ENCODE results near the gene SCN3A. TPM values are rescaled to one million over a fixed set of nuclear protein-coding genes. Genes with fewer than 3 reads are reported as not detected.

The SCN3A gene
- total RNA-seq, 1 donor from 2014 or later: not detected

- TF ChIP-seq, protein P1, sequence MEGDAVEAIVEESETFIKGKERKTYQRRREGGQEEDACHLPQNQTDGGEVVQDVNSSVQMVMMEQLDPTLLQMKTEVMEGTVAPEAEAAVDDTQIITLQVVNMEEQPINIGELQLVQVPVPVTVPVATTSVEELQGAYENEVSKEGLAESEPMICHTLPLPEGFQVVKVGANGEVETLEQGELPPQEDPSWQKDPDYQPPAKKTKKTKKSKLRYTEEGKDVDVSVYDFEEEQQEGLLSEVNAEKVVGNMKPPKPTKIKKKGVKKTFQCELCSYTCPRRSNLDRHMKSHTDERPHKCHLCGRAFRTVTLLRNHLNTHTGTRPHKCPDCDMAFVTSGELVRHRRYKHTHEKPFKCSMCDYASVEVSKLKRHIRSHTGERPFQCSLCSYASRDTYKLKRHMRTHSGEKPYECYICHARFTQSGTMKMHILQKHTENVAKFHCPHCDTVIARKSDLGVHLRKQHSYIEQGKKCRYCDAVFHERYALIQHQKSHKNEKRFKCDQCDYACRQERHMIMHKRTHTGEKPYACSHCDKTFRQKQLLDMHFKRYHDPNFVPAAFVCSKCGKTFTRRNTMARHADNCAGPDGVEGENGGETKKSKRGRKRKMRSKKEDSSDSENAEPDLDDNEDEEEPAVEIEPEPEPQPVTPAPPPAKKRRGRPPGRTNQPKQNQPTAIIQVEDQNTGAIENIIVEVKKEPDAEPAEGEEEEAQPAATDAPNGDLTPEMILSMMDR (IDR thresholded peaks at IDR 0.05): no peak
- no peaks in the 10 kb centered on the region for H3K9me3 Mint-ChIP-seq (ENCODE audit: unreplicated experiment)
- no peak overlapping the region for H3K4me3 Mint-ChIP-seq (ENCODE audit: unreplicated experiment)
- DNase-seq (ENCODE audit: extremely low spot score, unreplicated experiment): no peak
- no peaks in the 10 kb centered on the region for H3K4me1 Mint-ChIP-seq (ENCODE audit: unreplicated experiment)
- peaks cover 13% of the 10 kb centered on the region for H3K27me3 Mint-ChIP-seq (ENCODE audit: unreplicated experiment)
- no peaks in the 10 kb centered on the region for H3K36me3 Mint-ChIP-seq (ENCODE audit: unreplicated experiment)
- H3K27ac Mint-ChIP-seq (ENCODE audit: unreplicated experiment): no peak overlapping the region
Measured at GRCh38 chr2:165144315-165144714, 59.5 kb downstream of the SCN3A start.

DNA sequence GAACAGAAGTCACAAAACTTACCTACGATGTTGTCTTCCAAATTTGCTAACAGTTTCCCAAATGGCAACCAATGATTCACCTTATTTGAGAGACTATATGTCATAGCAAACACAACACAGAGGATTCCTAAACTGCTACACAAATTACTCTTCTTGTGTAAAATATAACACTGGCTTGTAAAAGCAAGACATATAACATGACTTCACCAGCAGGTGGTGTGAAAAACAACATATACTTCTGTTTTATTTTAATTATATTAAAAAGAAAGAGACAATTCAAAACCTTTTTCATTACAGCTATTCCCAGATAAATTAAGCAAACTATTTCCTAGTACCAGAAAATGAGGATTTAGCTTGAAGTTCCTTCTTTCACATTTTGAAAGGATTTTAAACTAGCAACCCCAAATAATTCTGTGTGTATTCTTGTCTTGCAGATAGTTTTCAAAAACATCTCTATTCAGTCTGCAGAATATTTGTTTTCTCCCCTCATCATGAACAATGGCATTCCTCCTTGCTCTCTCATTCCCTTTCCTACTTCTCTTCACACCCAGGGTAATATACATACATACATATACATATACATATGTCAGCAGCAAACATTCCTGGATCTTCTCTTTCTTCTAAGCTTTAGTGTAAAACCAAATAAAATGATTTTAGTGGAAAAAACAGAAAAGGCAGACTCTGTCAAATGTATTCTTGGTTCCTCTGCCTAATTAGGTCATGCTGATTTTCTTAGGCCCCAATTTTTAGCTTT lies 62.1 kb downstream of the SCN3A start:
- Mint-ChIP-seq H3K27me3 (ENCODE audit: unreplicated experiment) (peaks cover 14% of the 10 kb centered on the region), H3K4me1 (ENCODE audit: unreplicated experiment) (no peaks in the 10 kb centered on the region), H3K27ac (ENCODE audit: unreplicated experiment) (no peak overlapping the region), H3K4me3 (ENCODE audit: unreplicated experiment) (no peak overlapping the region), H3K36me3 (ENCODE audit: unreplicated experiment) (no peaks in the 10 kb centered on the region), H3K9me3 (ENCODE audit: unreplicated experiment) (no peaks in the 10 kb centered on the region)
- TF ChIP-seq, protein P1 (IDR thresholded peaks at IDR 0.05): peak; percentile 34
- DNase-seq (ENCODE audit: extremely low spot score, unreplicated experiment): no peak

DNA sequence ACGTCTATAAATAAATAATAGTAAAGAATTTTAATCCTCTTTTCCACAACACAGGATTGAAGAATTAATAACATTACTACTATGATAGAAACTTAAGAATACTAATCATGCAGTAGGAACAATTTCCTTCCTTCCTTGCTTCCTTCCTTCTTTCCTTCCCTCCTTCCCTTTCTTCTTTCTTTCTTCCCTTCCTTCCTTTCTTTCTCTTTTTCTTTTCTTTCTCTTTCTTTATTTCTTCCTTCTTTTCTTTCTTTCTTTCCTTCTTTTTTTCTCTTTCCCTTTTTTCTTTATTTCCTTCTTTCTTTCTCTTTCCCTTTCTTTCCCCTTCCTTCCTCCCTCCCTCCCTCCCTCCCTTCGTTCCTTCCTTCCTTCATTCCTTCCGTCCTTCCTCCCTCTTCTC lies 77.6 kb downstream of the SCN3A start:
- Mint-ChIP-seq H3K9me3 (ENCODE audit: unreplicated experiment) (no peaks in the 10 kb centered on the region), H3K36me3 (ENCODE audit: unreplicated experiment) (no peaks in the 10 kb centered on the region), H3K27ac (ENCODE audit: unreplicated experiment) (no peak overlapping the region), H3K4me3 (ENCODE audit: unreplicated experiment) (no peak overlapping the region), H3K4me1 (ENCODE audit: unreplicated experiment) (no peaks in the 10 kb centered on the region), H3K27me3 (ENCODE audit: unreplicated experiment) (peaks cover 9% of the 10 kb centered on the region)
- no peak for DNase-seq (ENCODE audit: extremely low spot score, unreplicated experiment)
- TF ChIP-seq, protein P1 (IDR thresholded peaks at IDR 0.05): no peak

GRCh38 chr2:165122521-165122920 lies 81.3 kb downstream of the SCN3A start:
- TF ChIP-seq, protein P1 (IDR thresholded peaks at IDR 0.05): no peak
- Mint-ChIP-seq H3K36me3 (ENCODE audit: unreplicated experiment) (no peaks in the 10 kb centered on the region), H3K4me3 (ENCODE audit: unreplicated experiment) (no peak overlapping the region), H3K4me1 (ENCODE audit: unreplicated experiment) (no peaks in the 10 kb centered on the region), H3K27me3 (ENCODE audit: unreplicated experiment) (peaks cover 9% of the 10 kb centered on the region), H3K9me3 (ENCODE audit: unreplicated experiment) (no peaks in the 10 kb centered on the region), H3K27ac (ENCODE audit: unreplicated experiment) (no peak overlapping the region)
- DNase-seq (ENCODE audit: extremely low spot score, unreplicated experiment): no peak

GRCh38 chr2:165120740-165121467 lies 82.9 kb downstream of the SCN3A start:
- no peaks in the 10 kb centered on the region for H3K4me1 Mint-ChIP-seq (ENCODE audit: unreplicated experiment)
- no peak overlapping the region for H3K27ac Mint-ChIP-seq (ENCODE audit: unreplicated experiment)
- DNase-seq (ENCODE audit: extremely low spot score, unreplicated experiment): no peak
- no peaks in the 10 kb centered on the region for H3K9me3 Mint-ChIP-seq (ENCODE audit: unreplicated experiment)
- H3K36me3 Mint-ChIP-seq (ENCODE audit: unreplicated experiment): no peaks in the 10 kb centered on the region
- H3K4me3 Mint-ChIP-seq (ENCODE audit: unreplicated experiment): no peak overlapping the region
- H3K27me3 Mint-ChIP-seq (ENCODE audit: unreplicated experiment): peaks cover 9% of the 10 kb centered on the region
- TF ChIP-seq, protein P1 (IDR thresholded peaks at IDR 0.05): no peak

All from osteocyte (in vitro differentiated cells).